ENCODE results near the gene ENG.

The ENG gene

GRCh38 chr9:127806871-127807270 is 47.6 kb downstream of the ENG start:
- peaks cover 20% of the 10 kb centered on the region for H3K36me3 Mint-ChIP-seq
- ATAC-seq: no peak
- peaks cover 35% of the 10 kb centered on the region for H3K4me1 Mint-ChIP-seq
- no peak overlapping the region for H3K27ac Mint-ChIP-seq
- no peaks in the 10 kb centered on the region for H3K27me3 Mint-ChIP-seq
- H3K9me3 Mint-ChIP-seq: no peaks in the 10 kb centered on the region
- H3K4me3 Mint-ChIP-seq: no peak overlapping the region

GRCh38 chr9:127805620-127806019 is 48.8 kb downstream of the ENG start:
- H3K36me3 Mint-ChIP-seq: peaks cover 16% of the 10 kb centered on the region
- ATAC-seq: no peak
- H3K27me3 Mint-ChIP-seq: no peaks in the 10 kb centered on the region
- no peaks in the 10 kb centered on the region for H3K9me3 Mint-ChIP-seq
- H3K4me3 Mint-ChIP-seq: no peak overlapping the region
- H3K4me1 Mint-ChIP-seq: peaks cover 36% of the 10 kb centered on the region
- no peak overlapping the region for H3K27ac Mint-ChIP-seq

- H3K4me3 Mint-ChIP-seq: peak overlapping the region; percentile 95
- peak; percentile 18 for ATAC-seq
- H3K9me3 Mint-ChIP-seq: no peaks in the 10 kb centered on the region
- peak overlapping the region; percentile 99 for H3K27ac Mint-ChIP-seq
- H3K36me3 Mint-ChIP-seq: peaks cover 13% of the 10 kb centered on the region
- H3K4me1 Mint-ChIP-seq: peaks cover 34% of the 10 kb centered on the region
- H3K27me3 Mint-ChIP-seq: no peaks in the 10 kb centered on the region
Observed at GRCh38 chr9:127803507-127804352, 50.7 kb downstream of the ENG start.

DNA sequence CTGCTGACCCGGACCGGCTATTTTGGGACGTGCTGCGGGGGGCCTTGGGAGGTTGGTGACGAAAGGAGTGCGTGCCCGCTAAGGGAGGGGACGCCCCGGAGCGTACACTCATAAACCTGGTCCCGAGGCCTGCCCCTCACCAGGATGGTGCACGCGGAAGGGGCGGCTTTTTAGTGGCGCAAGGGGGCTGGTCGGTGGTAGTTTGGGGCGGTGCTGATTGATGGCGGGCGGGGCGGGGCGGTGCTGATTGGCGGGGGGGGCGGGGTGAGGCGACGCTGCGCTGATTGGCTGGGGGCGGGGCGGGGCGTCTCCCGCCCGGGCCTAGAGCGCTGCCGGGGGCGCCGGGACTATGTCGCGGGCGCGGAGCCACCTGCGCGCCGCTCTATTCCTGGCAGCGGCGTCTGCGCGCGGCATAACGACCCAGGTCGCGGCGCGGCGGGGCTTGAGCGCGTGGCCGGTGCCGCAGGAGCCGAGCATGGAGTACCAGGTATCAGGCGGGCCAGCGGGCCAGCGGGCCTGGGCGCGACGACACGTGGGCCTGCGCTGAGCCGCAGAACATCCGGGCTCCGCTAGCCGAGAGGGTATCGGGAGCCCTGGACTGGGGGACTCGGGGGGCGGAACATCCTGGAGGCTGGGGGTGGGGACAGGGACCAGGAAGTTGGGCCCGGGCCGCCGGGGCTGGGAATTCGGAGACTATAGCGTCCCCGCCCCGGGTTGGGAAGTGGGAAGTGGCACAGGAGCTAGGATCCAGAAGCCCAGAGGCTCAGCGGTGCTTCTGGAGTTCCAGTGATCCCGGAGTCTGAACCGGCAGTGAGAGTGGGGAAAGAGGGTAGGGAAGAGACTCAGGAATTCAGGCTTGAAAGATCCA is 51.6 kb downstream of the ENG start, which contains the start of gene FPGS:
TSS of gene FPGS (plus strand) at position 307 of the 868 bp plus-strand sequence. CDS start at position 350, 43 bp downstream.
- Mint-ChIP-seq H3K36me3 (peaks cover 7% of the 10 kb centered on the region), H3K9me3 (no peaks in the 10 kb centered on the region), H3K4me1 (peaks cover 38% of the 10 kb centered on the region), H3K4me3 (peak within 1 kb of the TSS; percentile 95), H3K27ac (peak within 1 kb of the TSS; percentile 99), H3K27me3 (no peaks in the 10 kb centered on the region)
- ATAC-seq: peak; percentile 92

GRCh38 chr9:127801955-127802575 is 52.4 kb downstream of the ENG start:
- no peaks in the 10 kb centered on the region for H3K27me3 Mint-ChIP-seq

DNA sequence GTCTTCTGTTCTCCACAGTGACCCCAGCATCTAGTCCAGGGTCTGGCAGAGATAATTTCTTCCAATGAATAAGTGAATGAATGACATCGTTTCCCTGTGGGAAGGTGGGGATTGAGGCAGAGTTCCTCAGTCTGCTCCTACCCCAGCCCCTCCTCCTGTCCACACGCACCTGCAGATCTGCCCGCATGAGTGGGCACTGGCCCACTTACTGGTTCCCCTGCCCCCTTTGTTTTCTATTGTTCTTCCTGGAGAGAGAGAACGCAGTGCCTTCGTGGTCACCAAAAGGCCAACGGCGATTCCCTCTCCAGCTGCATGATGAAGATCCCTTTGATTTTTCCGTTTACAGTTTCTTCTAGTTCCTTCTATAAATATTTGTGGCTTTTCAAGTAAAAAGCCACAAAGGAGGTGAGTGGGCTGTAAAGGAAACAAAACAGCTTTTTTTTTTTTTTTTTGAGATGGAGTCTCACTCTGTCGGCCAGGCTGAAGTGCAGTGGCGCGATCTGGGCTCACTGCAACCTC is 57.5 kb downstream of the ENG start:
- ATAC-seq: peak; percentile 74
- peak overlapping the region; percentile 79 for H3K27ac Mint-ChIP-seq
- no peaks in the 10 kb centered on the region for H3K9me3 Mint-ChIP-seq
- peaks cover 41% of the 10 kb centered on the region for H3K4me1 Mint-ChIP-seq
- H3K27me3 Mint-ChIP-seq: no peaks in the 10 kb centered on the region
- peaks cover 5% of the 10 kb centered on the region for H3K36me3 Mint-ChIP-seq
- peak overlapping the region; percentile 48 for H3K4me3 Mint-ChIP-seq

More at GRCh38 chr9:127801955-127802575, 52.4 kb downstream of the ENG start:
- H3K4me3 Mint-ChIP-seq: peak overlapping the region; percentile 95
- H3K4me1 Mint-ChIP-seq: peaks cover 46% of the 10 kb centered on the region
- H3K9me3 Mint-ChIP-seq: no peaks in the 10 kb centered on the region
- H3K36me3 Mint-ChIP-seq: peaks cover 5% of the 10 kb centered on the region
- no peak for ATAC-seq
- H3K27ac Mint-ChIP-seq: peak overlapping the region; percentile 99

DNA sequence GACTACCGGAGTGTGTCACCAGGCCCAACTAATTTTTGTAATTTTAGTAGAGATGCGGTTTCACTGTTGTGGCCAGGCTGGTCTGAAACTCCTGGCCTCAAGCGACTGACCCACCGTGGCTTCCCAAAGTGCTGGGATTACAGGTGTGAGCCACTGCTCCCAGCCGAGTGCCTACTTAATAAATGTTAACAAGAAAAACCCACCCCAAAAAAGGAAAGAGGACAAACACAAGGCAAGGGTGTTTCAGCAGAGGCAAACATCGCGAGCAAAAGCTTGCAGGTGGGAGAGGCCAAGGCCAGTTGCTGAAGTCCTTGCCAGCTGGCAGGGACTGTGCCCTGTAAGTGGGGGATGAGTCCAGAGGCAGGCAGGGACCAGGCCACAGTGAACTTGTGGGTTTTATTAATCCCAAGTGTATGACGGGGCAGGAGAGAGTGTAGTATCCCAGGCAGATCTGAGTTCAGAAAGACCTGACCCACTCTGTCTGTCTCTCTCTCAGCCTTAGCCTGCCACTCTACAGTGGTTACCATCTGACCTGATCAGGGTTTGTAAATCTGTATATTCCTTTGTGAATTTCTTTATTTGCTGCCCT is 58.1 kb downstream of the ENG start:
- peak overlapping the region; percentile 79 for H3K27ac Mint-ChIP-seq
- H3K27me3 Mint-ChIP-seq: no peaks in the 10 kb centered on the region
- no peaks in the 10 kb centered on the region for H3K9me3 Mint-ChIP-seq
- H3K36me3 Mint-ChIP-seq: peaks cover 6% of the 10 kb centered on the region
- H3K4me3 Mint-ChIP-seq: peak overlapping the region; percentile 48
- H3K4me1 Mint-ChIP-seq: peaks cover 37% of the 10 kb centered on the region
- peak; percentile 80 for ATAC-seq

- no peak overlapping the region for H3K4me3 Mint-ChIP-seq
Observed at GRCh38 chr9:127794001-127794791, 60.3 kb downstream of the ENG start.

GRCh38 chr9:127793093-127793708 is 61.3 kb downstream of the ENG start:
- Mint-ChIP-seq H3K27ac (peak overlapping the region; percentile 37), H3K36me3 (peaks cover 32% of the 10 kb centered on the region), H3K9me3 (no peaks in the 10 kb centered on the region), H3K27me3 (no peaks in the 10 kb centered on the region), H3K4me3 (no peak overlapping the region), H3K4me1 (peaks cover 56% of the 10 kb centered on the region)
- no peak for ATAC-seq

More at GRCh38 chr9:127794001-127794791, 60.3 kb downstream of the ENG start:
- ATAC-seq: no peak
- H3K27ac Mint-ChIP-seq: peak overlapping the region; percentile 10
- no peaks in the 10 kb centered on the region for H3K9me3 Mint-ChIP-seq
- H3K27me3 Mint-ChIP-seq: no peaks in the 10 kb centered on the region
- peaks cover 22% of the 10 kb centered on the region for H3K36me3 Mint-ChIP-seq
- peaks cover 47% of the 10 kb centered on the region for H3K4me1 Mint-ChIP-seq

DNA sequence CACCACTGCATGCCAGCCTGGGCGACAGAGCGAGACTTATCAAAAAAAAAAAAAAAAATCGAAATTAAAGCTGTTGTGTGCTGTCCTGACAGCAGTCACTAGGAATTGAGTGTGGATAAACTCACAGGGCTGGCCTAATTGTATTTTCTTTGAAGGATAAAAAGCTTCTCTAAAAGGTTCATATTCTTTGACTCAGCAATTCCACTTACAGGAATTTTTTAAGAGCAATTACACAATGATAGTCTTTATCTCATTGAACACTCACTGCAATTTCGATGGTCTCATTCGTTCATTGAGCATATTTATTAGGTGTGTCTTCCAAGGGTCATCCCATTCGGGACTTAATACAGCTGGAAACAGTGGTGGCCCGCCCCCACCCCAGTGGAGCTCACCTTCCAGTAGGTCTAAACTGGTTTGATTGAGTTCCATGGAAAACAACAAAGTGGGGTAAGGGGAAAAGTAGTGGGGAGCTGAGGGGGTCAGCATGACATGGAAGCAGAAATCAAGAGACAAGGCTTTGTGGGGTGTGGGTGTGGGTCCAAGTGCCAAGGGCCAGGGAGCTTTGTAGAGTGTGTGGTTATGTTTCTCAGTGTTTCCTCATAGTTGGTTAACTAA is 61.9 kb downstream of the ENG start:
- Mint-ChIP-seq H3K36me3 (peaks cover 38% of the 10 kb centered on the region), H3K4me3 (no peak overlapping the region), H3K4me1 (peaks cover 56% of the 10 kb centered on the region), H3K27me3 (no peaks in the 10 kb centered on the region), H3K9me3 (no peaks in the 10 kb centered on the region), H3K27ac (peak overlapping the region; percentile 37)
- no peak for ATAC-seq

GRCh38 chr9:127791085-127791484 is 63.4 kb downstream of the ENG start:
- H3K27me3 Mint-ChIP-seq: no peaks in the 10 kb centered on the region
- peaks cover 55% of the 10 kb centered on the region for H3K4me1 Mint-ChIP-seq
- H3K4me3 Mint-ChIP-seq: no peak overlapping the region
- H3K9me3 Mint-ChIP-seq: no peaks in the 10 kb centered on the region
- H3K36me3 Mint-ChIP-seq: peaks cover 50% of the 10 kb centered on the region
- H3K27ac Mint-ChIP-seq: no peak overlapping the region
- ATAC-seq: no peak

GRCh38 chr9:127790094-127790855 is 64.2 kb downstream of the ENG start:
- H3K36me3 Mint-ChIP-seq: peaks cover 50% of the 10 kb centered on the region
- no peak overlapping the region for H3K4me3 Mint-ChIP-seq
- no peak for ATAC-seq
- peak overlapping the region; percentile 33 for H3K27ac Mint-ChIP-seq
- no peaks in the 10 kb centered on the region for H3K27me3 Mint-ChIP-seq
- H3K9me3 Mint-ChIP-seq: no peaks in the 10 kb centered on the region
- H3K4me1 Mint-ChIP-seq: peaks cover 47% of the 10 kb centered on the region

DNA sequence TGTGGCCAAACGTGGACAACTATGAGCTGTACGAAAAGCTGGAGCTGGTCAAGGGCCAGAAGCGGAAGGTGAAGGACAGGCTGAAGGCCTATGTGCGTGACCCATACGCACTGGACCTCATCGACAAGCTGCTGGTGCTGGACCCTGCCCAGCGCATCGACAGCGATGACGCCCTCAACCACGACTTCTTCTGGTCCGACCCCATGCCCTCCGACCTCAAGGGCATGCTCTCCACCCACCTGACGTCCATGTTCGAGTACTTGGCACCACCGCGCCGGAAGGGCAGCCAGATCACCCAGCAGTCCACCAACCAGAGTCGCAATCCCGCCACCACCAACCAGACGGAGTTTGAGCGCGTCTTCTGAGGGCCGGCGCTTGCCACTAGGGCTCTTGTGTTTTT is 65.3 kb downstream of the ENG start:
- Mint-ChIP-seq H3K27ac (no peak overlapping the region), H3K4me1 (peaks cover 54% of the 10 kb centered on the region), H3K27me3 (no peaks in the 10 kb centered on the region), H3K4me3 (no peak overlapping the region), H3K36me3 (peaks cover 50% of the 10 kb centered on the region), H3K9me3 (no peaks in the 10 kb centered on the region)
- no peak for ATAC-seq
